ENCODE measurements around the gene DAPK2.

The DAPK2 gene

DNA sequence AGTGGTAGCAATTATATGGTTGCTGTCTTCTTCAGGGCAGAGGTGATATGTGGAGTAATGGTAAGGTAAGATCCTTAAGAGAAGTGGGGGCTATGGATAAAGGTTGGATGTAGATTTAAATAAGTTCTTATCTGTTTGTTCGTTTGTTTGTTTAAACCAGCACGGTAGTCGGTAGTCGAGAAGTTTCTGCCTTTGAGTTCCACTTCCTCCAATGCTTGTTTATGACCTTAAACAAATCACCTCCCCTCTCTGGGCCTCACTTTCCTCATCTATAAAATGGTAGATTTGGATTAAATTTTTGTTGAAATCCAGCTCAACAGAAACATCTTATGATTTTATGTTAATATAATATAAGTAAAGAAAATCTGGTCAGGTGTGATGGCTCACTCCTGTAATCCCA is 11.8 kb downstream of the DAPK2 start:
- H3K4me3 ChIP-seq (ENCODE audit: control insufficient read depth, low read depth, low read length) = no peak overlapping the region
- DNase-seq (ENCODE audit: low read depth) = no peak
- TF ChIP-seq, protein P1, sequence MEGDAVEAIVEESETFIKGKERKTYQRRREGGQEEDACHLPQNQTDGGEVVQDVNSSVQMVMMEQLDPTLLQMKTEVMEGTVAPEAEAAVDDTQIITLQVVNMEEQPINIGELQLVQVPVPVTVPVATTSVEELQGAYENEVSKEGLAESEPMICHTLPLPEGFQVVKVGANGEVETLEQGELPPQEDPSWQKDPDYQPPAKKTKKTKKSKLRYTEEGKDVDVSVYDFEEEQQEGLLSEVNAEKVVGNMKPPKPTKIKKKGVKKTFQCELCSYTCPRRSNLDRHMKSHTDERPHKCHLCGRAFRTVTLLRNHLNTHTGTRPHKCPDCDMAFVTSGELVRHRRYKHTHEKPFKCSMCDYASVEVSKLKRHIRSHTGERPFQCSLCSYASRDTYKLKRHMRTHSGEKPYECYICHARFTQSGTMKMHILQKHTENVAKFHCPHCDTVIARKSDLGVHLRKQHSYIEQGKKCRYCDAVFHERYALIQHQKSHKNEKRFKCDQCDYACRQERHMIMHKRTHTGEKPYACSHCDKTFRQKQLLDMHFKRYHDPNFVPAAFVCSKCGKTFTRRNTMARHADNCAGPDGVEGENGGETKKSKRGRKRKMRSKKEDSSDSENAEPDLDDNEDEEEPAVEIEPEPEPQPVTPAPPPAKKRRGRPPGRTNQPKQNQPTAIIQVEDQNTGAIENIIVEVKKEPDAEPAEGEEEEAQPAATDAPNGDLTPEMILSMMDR (conservative IDR thresholded peaks at IDR 0.05; ENCODE audit: control insufficient read depth, insufficient read depth, low read depth, low read length) = no peak

DNA sequence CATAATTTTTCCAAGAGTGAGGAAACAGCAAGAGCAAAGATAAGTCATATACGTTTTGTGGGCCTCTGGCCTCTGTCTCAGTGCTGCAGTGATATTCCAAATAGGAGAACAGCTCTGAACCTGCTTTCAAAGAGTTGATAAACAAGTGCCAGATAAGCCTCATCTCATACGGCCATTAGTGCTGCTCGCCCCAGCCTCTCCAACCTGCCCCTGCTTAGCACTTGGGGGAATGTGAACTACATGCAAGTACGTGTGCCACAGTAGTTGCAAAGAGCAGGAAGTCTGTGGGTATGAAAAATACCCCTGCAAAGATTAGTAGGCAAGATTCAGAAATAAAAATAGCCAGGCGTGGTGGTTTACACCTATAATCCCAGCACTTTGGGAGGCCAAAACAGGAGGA is 14.0 kb downstream of the DAPK2 start:
- H3K4me3 ChIP-seq (ENCODE audit: control insufficient read depth, low read depth, low read length) = no peak overlapping the region
- TF ChIP-seq, protein P1 (conservative IDR thresholded peaks at IDR 0.05; ENCODE audit: control insufficient read depth, insufficient read depth, low read depth, low read length) = no peak
- DNase-seq (ENCODE audit: low read depth) = no peak

DNA sequence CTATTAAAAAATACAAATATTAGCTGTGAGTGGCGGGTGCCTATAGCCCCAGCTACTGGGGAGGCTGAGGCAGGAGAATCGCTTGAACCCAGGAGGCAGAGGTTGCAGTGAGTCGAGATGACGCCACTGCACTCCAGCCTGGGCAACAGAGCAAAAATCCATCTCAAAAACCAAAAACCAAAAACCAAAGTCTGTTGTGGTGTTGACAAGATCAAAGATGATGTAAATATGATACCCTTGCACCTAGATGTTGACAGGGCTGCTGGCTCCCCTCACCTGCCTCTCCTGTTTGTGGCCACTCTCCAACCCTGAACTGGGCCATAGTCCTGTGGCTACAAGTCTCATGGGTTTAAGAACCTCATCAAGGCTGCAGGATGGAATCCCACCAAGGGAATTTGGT is 16.2 kb downstream of the DAPK2 start:
- DNase-seq (ENCODE audit: low read depth) = no peak
- TF ChIP-seq, protein P1 (conservative IDR thresholded peaks at IDR 0.05; ENCODE audit: control insufficient read depth, insufficient read depth, low read depth, low read length) = no peak
- no peak overlapping the region for H3K4me3 ChIP-seq (ENCODE audit: control insufficient read depth, low read depth, low read length)

DNA sequence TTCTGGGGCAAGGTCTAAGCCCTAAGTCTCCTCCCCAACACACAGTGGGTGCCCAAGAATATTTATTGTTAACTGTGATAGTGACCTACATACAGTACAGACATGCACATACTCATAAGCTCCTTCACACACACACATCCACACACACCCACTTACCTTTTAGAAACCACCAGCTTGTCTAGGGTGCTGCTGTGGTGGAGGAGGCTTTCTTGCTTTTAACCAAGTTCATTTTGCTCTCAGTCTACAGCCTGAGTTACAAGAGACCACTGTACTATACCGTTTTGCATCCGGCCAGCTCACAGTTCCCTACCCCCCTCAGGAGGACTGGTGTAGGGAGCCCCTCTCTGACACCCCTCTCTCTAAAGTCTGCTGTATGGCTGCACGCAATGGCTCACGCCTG is 16.7 kb downstream of the DAPK2 start:
- no peak overlapping the region for H3K4me3 ChIP-seq (ENCODE audit: control insufficient read depth, low read depth, low read length)
- TF ChIP-seq, protein P1 (conservative IDR thresholded peaks at IDR 0.05; ENCODE audit: control insufficient read depth, insufficient read depth, low read depth, low read length) = no peak
- no peak for DNase-seq (ENCODE audit: low read depth)

DNA sequence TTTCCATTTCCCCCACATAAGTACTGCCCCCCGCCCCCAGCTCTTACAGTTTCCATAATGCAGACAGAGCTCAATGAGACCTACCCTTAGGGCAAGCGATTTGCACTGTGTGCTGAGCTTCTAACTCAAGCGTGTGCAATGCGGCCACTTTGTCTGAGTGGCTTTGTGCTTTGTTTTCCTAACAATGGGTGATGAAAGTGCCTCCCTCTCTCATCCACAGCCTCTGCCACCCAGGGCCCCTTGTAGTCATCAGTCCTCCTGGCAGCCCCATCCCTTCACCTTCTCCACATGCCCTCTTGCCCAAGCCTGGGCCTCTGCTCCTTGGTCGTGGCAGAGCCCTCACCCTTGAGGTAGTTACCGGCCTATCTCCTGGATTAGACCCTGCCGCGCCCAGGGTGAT is 17.2 kb downstream of the DAPK2 start:
- no peak for DNase-seq (ENCODE audit: low read depth)
- no peak overlapping the region for H3K4me3 ChIP-seq (ENCODE audit: control insufficient read depth, low read depth, low read length)
- TF ChIP-seq, protein P1 (conservative IDR thresholded peaks at IDR 0.05; ENCODE audit: control insufficient read depth, insufficient read depth, low read depth, low read length) = no peak

DNA sequence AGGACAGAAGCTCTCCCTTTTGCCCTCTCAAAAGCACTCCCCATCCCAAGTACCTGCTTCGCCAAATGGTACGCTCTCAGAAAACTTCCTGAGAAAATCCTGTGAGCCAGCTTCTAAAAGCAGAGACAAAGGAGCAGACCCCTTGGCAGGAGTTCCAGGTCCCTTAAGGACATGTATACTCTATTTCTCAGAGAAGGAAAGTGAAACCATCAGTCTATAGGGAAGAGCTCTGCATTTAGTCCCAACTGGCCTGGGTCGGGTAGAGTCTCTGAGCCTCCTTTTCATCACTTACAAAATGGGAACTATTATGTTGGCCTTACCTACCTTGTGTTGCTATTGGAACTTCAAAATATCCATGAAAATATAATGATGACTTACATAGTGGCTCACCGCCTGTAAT is 19.7 kb downstream of the DAPK2 start:
- TF ChIP-seq, protein P1 (conservative IDR thresholded peaks at IDR 0.05; ENCODE audit: control insufficient read depth, insufficient read depth, low read depth, low read length) = no peak
- H3K4me3 ChIP-seq (ENCODE audit: control insufficient read depth, low read depth, low read length) = no peak overlapping the region
- DNase-seq (ENCODE audit: low read depth) = no peak
